NCI-H1105 treated with DMSO at 0.1 percent for 48 hours (cell line): Measurements from ENCODE around the gene ZNF737.
"Not testable (repeated sequence)": the region's sequence is repeated elsewhere in the genome, so short reads cannot be mapped to it uniquely, and the experiment has no call there.

ENCODE experiments used
- DNase-seq: peaks from one replicate; lab custom pipeline; 2025; lab: John Stamatoyannopoulos, UW

Gene ZNF737

DNA sequence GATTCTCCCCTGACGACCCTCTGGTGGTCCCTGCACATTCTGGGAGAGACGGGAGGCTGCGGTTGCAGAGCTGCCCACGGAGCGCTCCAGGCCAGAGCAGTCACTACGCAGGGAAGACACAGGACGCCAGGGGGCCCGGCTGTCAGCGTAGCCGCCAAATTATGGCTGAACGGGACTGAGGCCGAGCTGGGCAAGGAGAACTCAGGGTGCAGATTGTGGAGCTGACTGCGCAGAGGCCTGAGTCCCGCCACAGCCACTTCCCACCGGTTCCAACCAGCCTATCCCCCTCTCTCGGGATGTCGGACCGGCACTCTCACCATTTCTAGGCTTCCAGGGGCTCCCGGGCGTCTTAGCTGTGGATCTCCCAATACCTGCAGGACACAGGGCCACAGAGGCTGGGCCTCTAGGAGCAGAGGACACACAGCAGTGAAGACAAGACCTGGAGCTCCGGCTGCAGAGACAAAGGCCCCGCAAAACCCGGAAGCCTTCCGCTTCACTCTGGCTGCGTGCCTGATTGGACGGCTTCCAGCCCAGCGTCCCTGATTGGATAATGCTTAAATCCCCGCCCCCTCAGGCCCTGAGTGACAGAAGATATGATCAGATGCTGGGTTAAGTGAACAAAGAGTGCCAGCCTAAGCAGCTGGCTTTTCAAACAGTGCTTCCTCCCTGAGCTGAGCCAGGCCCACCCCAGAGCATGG lies at the start of gene ZNF737:
Gene ZNF737 (minus strand): TSS at position 461 of the 698 bp plus-strand sequence. CDS start 141 bp downstream, at position 320.
- DNase-seq, result peak; percentile 98

DNA sequence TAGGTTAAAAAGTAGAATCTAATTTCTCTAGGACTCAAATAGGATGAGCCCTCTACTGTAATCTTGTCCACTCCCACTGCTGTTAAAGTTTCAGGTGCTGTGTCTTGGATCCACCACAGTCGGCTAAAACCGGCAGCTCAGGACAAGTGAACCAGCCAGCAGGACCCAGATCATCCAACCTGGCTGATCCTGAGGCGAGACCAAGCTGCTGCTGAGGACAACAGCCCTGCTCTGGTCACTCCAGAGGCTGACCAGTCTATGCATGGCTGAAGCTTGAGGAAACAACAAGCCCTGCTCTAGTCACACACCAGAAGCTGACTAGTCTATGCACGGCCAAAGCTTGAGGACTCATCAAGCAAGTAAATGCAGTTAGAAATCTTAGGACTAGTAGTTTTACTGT lies 49.4 kb upstream of the ZNF737 start:
- DNase-seq, result not testable (repeated sequence)

DNA sequence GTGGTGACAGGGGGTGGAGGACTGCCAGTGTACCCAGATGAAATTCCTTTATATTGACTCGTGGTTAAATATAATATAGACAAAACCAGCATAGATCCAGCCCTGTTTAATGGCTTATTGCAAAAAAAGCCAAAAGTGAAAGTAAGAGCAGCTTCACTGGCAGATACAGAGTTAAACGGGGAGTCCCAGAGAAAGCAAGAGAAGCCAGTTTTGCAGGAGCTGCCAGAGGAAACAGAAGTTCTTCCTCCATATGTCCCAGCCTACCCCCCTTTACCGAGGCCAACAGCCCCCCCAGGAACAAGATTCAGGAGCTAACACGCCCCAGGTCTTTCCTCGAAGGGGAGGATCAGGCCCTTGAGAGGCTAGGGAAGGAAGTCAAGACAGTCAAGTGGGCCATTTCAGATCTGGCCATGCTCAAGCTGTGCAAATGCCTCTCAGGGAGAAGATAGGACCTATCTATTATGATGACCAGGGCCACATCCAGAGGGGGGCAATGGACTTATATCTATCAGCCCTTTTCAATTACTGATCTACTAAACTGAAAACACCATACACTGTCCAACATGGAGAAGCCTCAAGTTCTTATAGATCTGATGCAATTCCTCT lies 47.2 kb upstream of the ZNF737 start:
- DNase-seq, result no peak

DNA sequence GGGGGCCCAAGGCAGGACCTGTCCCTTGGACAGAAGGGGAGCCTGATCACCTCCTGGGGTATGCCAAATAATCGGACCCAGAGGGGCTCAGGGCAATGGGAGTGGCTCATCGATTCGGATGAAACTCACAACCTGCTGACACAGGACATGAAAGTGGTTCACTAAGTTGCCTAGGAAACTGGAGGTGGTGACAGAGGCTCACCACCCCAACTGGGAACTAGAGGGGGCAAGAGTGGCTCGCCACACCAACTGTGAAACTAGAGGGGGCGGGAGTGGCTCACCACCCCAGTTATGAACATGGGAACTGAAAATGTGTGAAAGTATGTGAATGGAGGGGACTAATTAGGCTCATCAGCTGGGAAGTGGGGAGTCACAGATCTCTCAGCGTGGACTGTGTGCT lies 46.3 kb upstream of the ZNF737 start:
- DNase-seq, result no peak

DNA sequence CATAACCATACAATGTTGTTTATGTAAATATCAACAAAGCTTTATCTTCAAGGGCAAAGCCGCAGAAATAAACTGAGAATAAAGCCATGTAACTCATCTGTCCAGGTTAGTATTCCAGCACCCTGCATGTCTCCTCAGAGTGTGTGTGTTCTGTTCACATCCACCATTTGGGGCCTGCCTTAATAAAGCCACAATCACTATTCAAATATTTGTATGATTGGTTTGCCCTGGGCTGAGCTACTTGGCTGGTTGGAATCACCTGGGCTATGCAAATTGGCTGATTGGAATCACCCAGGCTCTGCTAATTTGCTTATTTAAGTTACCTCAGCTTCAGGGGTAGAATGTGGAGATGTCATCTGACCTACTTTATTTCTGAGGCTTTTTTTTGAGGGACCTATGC lies 42.4 kb upstream of the ZNF737 start:
- no peak for DNase-seq

DNA sequence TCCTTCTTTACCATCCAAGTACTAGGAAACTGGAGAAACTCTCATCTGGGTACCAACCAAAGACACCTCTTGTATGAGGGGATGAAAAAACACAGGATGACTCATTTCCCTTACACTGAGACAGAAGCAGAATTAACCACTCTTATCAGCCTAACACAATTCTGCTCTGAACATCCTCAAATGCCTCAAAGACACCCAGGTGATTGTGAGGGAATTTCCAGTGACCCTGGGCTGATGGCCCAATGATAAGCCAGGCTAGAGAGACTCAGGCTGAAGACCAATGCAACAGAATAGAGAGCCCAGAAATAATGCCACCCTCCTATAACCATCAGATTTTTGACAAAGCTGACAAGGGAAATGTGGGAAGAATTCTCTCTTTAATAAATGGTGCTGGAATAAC lies 7.0 kb downstream of the ZNF737 start:
- DNase-seq, result no peak

DNA sequence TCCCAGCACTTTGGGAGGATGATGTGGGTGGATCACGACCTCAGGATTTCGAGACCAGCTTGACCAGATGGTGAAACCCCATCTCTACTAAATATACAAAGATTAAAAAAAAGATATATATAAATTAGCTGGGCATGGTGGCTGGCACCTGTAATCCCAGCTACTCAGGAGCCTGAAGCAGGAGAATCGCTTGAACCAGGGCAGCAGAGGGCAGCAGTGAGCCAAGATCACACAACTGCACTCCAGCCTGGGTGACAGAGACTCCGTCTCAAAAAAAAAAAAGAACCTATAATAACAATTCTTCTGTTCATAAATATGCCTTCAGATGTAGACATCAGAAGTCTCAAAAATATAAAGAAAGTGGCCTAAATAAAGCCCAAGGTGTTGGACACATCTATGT lies 7.6 kb downstream of the ZNF737 start:
- no peak for DNase-seq

DNA sequence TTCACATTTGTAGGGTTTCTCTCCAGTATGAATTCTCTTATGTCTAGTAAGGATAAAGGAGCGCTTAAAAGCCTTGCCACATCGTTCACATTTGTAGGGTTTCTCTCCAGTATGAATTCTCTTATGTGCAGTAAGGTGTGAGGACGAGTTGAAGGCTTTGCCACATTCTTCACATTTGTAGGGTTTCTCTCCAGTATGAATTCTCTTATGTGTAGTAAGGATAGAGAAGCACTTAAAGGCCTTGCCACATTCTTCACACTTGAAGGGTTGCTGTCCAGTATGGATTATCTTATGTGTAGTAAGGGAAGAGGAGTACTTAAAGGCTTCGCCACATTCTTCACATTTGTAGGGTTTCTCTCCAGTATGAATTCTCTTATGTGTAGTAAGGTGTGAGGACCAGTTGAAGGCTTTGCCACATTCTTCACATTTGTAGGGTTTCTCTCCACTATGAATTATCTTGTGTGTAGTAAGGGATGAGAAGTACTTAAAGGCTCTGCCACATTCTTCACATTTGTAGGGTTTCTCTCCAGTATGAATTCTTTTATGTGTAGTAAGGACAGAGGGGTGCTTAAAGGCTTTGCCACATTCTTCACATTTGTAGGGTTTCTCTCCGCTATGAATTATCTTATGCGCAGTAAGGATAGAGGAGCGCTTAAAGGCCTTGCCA lies 20.8 kb downstream of the ZNF737 start:
- DNase-seq, result not testable (repeated sequence)

DNA sequence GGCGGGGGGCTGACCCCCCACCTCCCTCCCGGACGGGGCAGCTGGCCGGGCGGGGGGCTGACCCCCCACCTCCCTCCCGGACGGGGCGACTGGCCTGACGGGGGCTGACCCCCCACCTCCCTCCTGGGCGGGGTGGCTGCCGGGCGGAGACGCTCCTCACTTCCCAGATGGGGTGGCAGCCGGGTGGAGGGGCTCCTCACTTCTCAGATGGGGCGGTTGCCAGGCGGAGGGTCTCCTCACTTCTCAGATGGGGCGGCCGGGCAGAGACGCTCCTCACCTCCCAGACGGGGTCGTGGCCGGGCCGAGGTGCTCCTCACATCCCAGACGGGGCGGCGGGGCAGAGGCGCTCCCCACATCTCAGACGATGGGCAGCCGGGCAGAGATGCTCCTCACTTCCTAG lies 35.3 kb downstream of the ZNF737 start:
- not testable (repeated sequence) for DNase-seq

DNA sequence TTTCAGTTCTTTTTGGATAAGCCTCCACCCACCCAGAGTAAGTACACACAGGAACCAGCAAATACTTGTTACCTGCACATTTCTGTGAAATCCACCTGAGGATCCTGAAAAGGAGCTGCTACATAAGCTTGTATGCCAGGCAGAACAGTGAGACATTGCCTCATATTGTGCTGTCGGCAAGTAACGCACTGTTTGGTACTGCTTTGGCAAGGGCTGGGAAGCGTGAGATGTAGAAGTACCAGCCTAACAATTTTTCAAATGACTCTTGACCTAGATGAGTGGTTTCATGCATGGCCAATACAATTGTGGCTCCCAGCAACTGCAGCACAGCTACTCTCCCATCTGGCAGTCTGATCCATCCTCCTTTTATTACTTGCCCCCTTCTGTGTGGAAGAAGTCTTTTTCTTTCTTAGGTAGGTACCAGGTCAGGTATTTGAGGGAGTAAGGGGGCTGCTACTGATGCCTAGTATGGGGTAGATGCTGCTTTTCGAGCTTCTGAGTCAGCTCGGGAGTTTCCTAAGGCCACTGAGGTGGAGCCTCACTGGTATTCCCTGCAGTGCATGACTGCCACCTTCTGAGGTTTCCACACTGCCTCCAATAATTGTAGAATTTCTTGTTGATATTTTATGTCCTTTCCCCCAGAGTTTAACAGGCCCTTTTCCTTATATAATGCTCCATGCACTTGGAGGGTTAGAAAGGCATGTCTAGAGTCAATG lies 52.2 kb downstream of the ZNF737 start:
- no peak for DNase-seq

DNA sequence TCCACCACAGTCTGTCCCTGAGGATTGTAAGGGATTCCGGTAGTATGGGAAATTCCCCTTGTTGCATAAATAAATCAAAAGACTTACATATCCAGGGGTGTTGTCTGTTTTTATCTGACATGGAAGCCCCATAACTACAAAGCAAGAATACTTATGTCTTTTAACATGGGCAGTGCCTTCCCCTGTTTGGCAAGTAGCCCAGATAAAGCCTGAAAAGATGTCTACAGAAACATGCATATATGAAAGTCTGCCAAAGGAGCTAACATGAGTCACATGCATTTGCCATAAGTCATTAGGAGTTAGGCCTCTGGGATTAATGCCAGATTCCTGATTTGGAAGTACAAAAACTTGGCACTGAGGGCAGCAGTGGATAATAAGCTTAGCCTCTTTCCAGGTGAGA lies 62.1 kb downstream of the ZNF737 start:
- peak; percentile 99 for DNase-seq
